Measurements from ENCODE around the gene ADORA2A.

The ADORA2A gene

DNA sequence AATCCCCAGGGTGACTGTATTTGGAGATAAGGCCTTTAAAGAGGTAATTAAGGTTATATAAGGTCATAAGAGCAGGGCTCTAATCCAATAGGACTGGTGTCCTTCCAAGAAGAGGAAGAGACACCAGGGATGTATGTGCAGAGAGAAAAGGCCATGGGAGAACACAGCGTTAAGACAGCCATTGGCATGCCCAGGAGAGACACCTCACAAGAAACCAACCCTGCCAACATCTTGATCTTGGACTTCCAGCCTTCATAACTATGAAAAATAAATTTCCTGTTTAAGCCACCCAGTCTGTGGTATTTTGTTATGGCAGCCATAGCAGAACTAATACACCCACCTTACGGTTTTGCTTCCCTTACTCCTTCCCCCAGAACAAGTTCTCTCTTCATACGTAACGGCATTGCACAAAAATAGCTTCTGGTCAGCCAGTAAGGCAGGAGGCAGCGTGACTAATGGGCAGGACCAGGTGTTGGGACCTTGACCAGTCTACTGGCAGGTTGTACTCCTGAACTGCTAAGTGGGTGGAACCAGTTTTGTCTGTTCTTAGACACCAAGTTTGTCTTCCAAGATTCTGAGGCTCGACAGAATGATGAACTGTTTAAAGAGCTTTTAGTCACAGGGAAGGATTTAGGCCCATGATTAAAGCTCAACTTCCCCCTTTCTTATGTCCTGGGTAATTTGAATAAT, 35.8 kb downstream of the ADORA2A start:
- no peak overlapping the region for H3K27ac ChIP-seq (replicated peaks)
- peak in 1 of 2 experiments; percentile 51 for DNase-seq (ENCODE audit: low read depth in 1 of 2, low spot score in 1 of 2)
- no peaks in the 10 kb centered on the region for H3K27me3 ChIP-seq (ENCODE audit: insufficient read depth, poor library complexity, severe bottlenecking)
- TF ChIP-seq GABPA (IDR thresholded peaks at IDR 0.05; ENCODE audit: low read depth): no peak
- no peak overlapping the region for H3K4me3 ChIP-seq (replicated peaks; ENCODE audit: insufficient read depth, low read length)

DNA sequence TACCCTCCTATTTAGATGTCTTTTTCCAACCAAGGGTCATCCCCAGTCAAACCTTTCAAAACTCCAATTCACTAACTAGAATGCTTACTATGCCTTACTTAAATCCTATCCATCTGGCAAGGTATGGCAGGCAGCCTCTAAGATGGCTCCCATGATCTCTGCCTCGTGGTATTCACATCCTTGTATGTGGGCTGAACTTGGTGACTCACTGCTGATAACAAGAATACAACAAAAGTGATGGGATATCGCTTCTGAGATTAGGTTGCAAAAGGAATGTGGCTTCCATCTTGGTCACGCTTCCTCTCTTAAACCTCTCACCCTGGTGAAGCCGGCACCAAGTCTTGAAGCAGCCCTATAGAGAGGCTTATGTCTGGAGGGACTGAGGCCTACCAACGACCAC, 38.2 kb downstream of the ADORA2A start:
- no peak overlapping the region for H3K27ac ChIP-seq (replicated peaks)

DNA sequence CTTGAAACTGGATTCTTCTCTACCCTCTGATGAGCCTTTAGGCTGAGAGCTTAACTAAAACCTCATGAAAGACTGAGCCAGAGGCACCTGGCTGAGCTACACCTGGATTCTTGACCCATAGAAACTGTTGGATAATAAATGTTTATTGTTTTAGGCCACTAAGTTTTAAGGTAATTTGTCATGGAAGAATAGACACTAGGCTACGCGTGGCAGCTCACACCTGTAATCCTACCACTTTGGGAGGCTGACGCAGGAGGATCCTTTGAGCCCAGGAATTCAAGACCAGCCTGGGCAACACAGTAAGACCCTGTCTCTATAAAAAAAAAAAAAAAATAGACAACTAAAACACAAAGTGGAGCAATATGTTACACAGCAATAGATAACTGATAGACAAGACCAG, 38.6 kb downstream of the ADORA2A start:
- H3K27me3 ChIP-seq (ENCODE audit: insufficient read depth, poor library complexity, severe bottlenecking): no peaks in the 10 kb centered on the region
- no peak overlapping the region for H3K27ac ChIP-seq (replicated peaks)
- no peak for TF ChIP-seq GABPA (IDR thresholded peaks at IDR 0.05; ENCODE audit: low read depth)
- TF ChIP-seq POLR2AphosphoS5 (IDR thresholded peaks at IDR 0.05; ENCODE audit: low read depth): no peak
- TF ChIP-seq, protein P1, sequence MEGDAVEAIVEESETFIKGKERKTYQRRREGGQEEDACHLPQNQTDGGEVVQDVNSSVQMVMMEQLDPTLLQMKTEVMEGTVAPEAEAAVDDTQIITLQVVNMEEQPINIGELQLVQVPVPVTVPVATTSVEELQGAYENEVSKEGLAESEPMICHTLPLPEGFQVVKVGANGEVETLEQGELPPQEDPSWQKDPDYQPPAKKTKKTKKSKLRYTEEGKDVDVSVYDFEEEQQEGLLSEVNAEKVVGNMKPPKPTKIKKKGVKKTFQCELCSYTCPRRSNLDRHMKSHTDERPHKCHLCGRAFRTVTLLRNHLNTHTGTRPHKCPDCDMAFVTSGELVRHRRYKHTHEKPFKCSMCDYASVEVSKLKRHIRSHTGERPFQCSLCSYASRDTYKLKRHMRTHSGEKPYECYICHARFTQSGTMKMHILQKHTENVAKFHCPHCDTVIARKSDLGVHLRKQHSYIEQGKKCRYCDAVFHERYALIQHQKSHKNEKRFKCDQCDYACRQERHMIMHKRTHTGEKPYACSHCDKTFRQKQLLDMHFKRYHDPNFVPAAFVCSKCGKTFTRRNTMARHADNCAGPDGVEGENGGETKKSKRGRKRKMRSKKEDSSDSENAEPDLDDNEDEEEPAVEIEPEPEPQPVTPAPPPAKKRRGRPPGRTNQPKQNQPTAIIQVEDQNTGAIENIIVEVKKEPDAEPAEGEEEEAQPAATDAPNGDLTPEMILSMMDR (IDR thresholded peaks at IDR 0.05; ENCODE audit: insufficient read depth, low read length): no peak
- TF ChIP-seq SPI1 (IDR thresholded peaks at IDR 0.05; ENCODE audit: borderline replicate concordance, low read depth): no peak
- TF ChIP-seq, protein P2, sequence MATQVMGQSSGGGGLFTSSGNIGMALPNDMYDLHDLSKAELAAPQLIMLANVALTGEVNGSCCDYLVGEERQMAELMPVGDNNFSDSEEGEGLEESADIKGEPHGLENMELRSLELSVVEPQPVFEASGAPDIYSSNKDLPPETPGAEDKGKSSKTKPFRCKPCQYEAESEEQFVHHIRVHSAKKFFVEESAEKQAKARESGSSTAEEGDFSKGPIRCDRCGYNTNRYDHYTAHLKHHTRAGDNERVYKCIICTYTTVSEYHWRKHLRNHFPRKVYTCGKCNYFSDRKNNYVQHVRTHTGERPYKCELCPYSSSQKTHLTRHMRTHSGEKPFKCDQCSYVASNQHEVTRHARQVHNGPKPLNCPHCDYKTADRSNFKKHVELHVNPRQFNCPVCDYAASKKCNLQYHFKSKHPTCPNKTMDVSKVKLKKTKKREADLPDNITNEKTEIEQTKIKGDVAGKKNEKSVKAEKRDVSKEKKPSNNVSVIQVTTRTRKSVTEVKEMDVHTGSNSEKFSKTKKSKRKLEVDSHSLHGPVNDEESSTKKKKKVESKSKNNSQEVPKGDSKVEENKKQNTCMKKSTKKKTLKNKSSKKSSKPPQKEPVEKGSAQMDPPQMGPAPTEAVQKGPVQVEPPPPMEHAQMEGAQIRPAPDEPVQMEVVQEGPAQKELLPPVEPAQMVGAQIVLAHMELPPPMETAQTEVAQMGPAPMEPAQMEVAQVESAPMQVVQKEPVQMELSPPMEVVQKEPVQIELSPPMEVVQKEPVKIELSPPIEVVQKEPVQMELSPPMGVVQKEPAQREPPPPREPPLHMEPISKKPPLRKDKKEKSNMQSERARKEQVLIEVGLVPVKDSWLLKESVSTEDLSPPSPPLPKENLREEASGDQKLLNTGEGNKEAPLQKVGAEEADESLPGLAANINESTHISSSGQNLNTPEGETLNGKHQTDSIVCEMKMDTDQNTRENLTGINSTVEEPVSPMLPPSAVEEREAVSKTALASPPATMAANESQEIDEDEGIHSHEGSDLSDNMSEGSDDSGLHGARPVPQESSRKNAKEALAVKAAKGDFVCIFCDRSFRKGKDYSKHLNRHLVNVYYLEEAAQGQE (IDR thresholded peaks at IDR 0.05; ENCODE audit: insufficient replicate concordance, low read depth): no peak
- DNase-seq (ENCODE audit: low read depth in 1 of 2, low spot score in 1 of 2): no peak
- no peak overlapping the region for H3K4me3 ChIP-seq (replicated peaks; ENCODE audit: insufficient read depth, low read length)

More for the DNA sequence above, 38.2 kb downstream of the ADORA2A start:
- H3K27me3 ChIP-seq (ENCODE audit: insufficient read depth, poor library complexity, severe bottlenecking): no peaks in the 10 kb centered on the region
- DNase-seq (ENCODE audit: low read depth in 1 of 2, low spot score in 1 of 2): no peak
- TF ChIP-seq SPI1 (IDR thresholded peaks at IDR 0.05; ENCODE audit: borderline replicate concordance, low read depth) (no peak), POLR2AphosphoS5 (IDR thresholded peaks at IDR 0.05; ENCODE audit: low read depth) (no peak), GABPA (IDR thresholded peaks at IDR 0.05; ENCODE audit: low read depth) (no peak)
- TF ChIP-seq, protein P2 (IDR thresholded peaks at IDR 0.05; ENCODE audit: insufficient replicate concordance, low read depth): no peak
- TF ChIP-seq, protein P1 (IDR thresholded peaks at IDR 0.05; ENCODE audit: insufficient read depth, low read length): no peak
- no peak overlapping the region for H3K4me3 ChIP-seq (replicated peaks; ENCODE audit: insufficient read depth, low read length)

DNA sequence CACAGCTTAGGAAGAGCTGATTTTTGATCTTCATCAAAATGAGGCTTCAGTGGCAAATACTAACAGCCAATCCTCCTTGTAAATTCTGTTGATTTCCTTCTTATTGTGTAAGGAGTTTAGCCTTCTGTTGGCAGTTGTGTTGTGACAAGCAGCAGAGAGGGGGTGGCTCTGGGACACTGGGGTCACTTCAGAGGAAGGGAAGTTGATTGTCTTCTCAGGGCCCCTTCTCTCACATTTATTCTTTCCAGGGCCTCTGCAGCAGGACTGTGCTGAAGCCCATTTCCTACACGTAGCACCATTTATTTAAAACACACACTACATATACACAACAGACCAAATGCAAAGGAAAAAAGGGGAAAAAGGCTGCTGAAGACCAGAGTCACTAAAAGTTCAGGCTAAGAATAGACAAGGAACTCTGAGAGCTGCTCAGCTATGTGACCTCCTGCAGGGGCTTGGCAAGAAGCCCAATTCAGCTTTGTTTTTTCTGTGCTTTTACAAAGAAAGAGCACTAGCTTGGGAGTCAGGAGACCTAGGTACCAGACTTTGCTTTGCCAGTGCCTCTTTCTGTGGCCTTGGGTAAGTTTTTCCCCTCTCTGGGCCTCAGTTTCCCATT, 39.4 kb downstream of the ADORA2A start:
- peak overlapping the region; percentile 26 for H3K27ac ChIP-seq (replicated peaks)
- TF ChIP-seq, protein P1 (IDR thresholded peaks at IDR 0.05; ENCODE audit: insufficient read depth, low read length): no peak
- no peak for TF ChIP-seq POLR2AphosphoS5 (IDR thresholded peaks at IDR 0.05; ENCODE audit: low read depth)
- TF ChIP-seq GABPA (IDR thresholded peaks at IDR 0.05; ENCODE audit: low read depth): no peak
- TF ChIP-seq, protein P2 (IDR thresholded peaks at IDR 0.05; ENCODE audit: insufficient replicate concordance, low read depth): no peak
- TF ChIP-seq SPI1 (IDR thresholded peaks at IDR 0.05; ENCODE audit: borderline replicate concordance, low read depth): no peak
- no peak overlapping the region for H3K4me3 ChIP-seq (replicated peaks; ENCODE audit: insufficient read depth, low read length)
- DNase-seq (ENCODE audit: low read depth in 1 of 2, low spot score in 1 of 2): peak; percentile 59 to 71
- no peaks in the 10 kb centered on the region for H3K27me3 ChIP-seq (ENCODE audit: insufficient read depth, poor library complexity, severe bottlenecking)

All from HL-60 (cell line).